ENCODE measurements around the gene RNF182. TPM values are rescaled to one million over a fixed set of nuclear protein-coding genes. Genes with fewer than 3 reads are reported as not detected.

Gene RNF182
- total and polyA plus RNA-seq, 9 of the 15 experiments (the other 6 are each of a cell fraction or from before 2014, with no cell fraction given): 12.8 to 22.8 (median 17.5) TPM

DNA sequence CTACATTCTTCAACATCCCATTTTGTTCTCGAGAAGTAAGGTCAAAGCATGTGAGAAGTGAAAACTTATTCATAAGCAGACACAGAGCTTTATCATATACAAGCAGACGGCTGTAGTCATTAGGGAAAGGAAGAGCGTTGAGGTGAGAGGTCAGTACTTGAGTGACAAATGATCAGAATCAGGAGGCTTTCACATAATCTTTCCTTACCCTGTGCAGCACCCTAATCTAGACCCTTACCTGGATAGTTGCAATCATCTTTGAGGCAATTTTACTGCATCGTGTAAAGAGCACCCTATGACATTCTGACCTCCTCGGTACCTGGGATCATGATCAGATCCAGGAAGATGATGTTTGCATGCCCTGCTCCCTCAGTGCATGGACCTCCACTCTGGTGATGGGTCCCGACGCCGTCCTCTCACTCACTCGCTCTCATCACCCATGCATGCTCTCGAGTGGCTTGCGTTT is 62.7 kb downstream of the RNF182 start (continued):
- TF ChIP-seq, protein P1, sequence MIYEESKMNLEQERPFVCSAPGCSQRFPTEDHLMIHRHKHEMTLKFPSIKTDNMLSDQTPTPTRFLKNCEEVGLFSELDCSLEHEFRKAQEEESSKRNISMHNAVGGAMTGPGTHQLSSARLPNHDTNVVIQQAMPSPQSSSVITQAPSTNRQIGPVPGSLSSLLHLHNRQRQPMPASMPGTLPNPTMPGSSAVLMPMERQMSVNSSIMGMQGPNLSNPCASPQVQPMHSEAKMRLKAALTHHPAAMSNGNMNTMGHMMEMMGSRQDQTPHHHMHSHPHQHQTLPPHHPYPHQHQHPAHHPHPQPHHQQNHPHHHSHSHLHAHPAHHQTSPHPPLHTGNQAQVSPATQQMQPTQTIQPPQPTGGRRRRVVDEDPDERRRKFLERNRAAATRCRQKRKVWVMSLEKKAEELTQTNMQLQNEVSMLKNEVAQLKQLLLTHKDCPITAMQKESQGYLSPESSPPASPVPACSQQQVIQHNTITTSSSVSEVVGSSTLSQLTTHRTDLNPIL (CRISPR knock-in tag; IDR thresholded peaks at IDR 0.05): no peak
- TF ChIP-seq, protein P2, sequence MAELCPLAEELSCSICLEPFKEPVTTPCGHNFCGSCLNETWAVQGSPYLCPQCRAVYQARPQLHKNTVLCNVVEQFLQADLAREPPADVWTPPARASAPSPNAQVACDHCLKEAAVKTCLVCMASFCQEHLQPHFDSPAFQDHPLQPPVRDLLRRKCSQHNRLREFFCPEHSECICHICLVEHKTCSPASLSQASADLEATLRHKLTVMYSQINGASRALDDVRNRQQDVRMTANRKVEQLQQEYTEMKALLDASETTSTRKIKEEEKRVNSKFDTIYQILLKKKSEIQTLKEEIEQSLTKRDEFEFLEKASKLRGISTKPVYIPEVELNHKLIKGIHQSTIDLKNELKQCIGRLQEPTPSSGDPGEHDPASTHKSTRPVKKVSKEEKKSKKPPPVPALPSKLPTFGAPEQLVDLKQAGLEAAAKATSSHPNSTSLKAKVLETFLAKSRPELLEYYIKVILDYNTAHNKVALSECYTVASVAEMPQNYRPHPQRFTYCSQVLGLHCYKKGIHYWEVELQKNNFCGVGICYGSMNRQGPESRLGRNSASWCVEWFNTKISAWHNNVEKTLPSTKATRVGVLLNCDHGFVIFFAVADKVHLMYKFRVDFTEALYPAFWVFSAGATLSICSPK (IDR thresholded peaks at IDR 0.05; ENCODE audit: borderline replicate concordance): no peak
- no peak for TF ChIP-seq THRAP3 (IDR thresholded peaks at IDR 0.05; ENCODE audit: borderline replicate concordance)
- TF ChIP-seq ZNF311 (CRISPR knock-in tag; IDR thresholded peaks at IDR 0.05): no peak
- no peak for TF ChIP-seq GABPB2 (CRISPR knock-in tag; conservative IDR thresholded peaks at IDR 0.05)
- no peak for TF ChIP-seq ZFX (CRISPR knock-in tag; IDR thresholded peaks at IDR 0.05)
- no peak for TF ChIP-seq ZBED1 (IDR thresholded peaks at IDR 0.05)
- TF ChIP-seq EP400 (IDR thresholded peaks at IDR 0.05): no peak; the same call in none of the 2 replicates
- peak; percentile 63 for TF ChIP-seq BRD9 (IDR thresholded peaks at IDR 0.05; ENCODE audit: low read depth, partially characterized antibody)
- TF ChIP-seq SIX5 (IDR thresholded peaks at IDR 0.05; ENCODE audit: borderline replicate concordance in 1 of 2, insufficient read depth in 1 of 2, low read depth in 1 of 2, low read length in 2 of 2): no peak
- peak; percentile 85 for TF ChIP-seq KLF16 (IDR thresholded peaks at IDR 0.05)
- peak; percentile 80 for TF ChIP-seq SOX6 (IDR thresholded peaks at IDR 0.05)
- TF ChIP-seq KLF6 (CRISPR knock-in tag; IDR thresholded peaks at IDR 0.05; ENCODE audit: borderline replicate concordance): no peak
- TF ChIP-seq ZNF347 (CRISPR knock-in tag; IDR thresholded peaks at IDR 0.05; ENCODE audit: low read depth): no peak
- no peak for TF ChIP-seq ZNF431 (CRISPR knock-in tag; IDR thresholded peaks at IDR 0.05)
- peak; percentile 87 for TF ChIP-seq NR2C2 (CRISPR knock-in tag; IDR thresholded peaks at IDR 0.05)
- peak; percentile 95 for TF ChIP-seq NR2C2 (tag; IDR thresholded peaks at IDR 0.05)
- TF ChIP-seq, protein P3, sequence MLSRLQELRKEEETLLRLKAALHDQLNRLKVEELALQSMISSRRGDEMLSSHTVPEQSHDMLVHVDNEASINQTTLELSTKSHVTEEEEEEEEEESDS (CRISPR knock-in tag; IDR thresholded peaks at IDR 0.05): no peak
- TF ChIP-seq XRCC5 (IDR thresholded peaks at IDR 0.05; ENCODE audit: low read depth, low read length): no peak
- TF ChIP-seq HDGF (IDR thresholded peaks at IDR 0.05): no peak
- no peak for TF ChIP-seq HDAC6 (IDR thresholded peaks at IDR 0.05; ENCODE audit: low read depth, low read length)
- 0 out of 2 replicates have a peak, but pooled peaks have one; percentile 6 for TF ChIP-seq BRD4 (IDR thresholded peaks at IDR 0.05)
- TF ChIP-seq, protein P4, sequence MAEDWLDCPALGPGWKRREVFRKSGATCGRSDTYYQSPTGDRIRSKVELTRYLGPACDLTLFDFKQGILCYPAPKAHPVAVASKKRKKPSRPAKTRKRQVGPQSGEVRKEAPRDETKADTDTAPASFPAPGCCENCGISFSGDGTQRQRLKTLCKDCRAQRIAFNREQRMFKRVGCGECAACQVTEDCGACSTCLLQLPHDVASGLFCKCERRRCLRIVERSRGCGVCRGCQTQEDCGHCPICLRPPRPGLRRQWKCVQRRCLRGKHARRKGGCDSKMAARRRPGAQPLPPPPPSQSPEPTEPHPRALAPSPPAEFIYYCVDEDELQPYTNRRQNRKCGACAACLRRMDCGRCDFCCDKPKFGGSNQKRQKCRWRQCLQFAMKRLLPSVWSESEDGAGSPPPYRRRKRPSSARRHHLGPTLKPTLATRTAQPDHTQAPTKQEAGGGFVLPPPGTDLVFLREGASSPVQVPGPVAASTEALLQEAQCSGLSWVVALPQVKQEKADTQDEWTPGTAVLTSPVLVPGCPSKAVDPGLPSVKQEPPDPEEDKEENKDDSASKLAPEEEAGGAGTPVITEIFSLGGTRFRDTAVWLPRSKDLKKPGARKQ (CRISPR knock-in tag; IDR thresholded peaks at IDR 0.05): no peak
- TF ChIP-seq, protein P5, sequence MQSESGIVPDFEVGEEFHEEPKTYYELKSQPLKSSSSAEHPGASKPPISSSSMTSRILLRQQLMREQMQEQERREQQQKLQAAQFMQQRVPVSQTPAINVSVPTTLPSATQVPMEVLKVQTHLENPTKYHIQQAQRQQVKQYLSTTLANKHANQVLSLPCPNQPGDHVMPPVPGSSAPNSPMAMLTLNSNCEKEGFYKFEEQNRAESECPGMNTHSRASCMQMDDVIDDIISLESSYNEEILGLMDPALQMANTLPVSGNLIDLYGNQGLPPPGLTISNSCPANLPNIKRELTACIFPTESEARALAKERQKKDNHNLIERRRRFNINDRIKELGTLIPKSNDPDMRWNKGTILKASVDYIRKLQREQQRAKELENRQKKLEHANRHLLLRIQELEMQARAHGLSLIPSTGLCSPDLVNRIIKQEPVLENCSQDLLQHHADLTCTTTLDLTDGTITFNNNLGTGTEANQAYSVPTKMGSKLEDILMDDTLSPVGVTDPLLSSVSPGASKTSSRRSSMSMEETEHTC (IDR thresholded peaks at IDR 0.05): peak; percentile 14; the same call in 1 of the 2 replicates
